Retina (tissue), 1 donor: ENCODE data around the gene UGT3A2.

ENCODE experiments used
- DNase-seq: peaks from one replicate; pipeline ENCODE4 v3.0.0-alpha.2; 2016

The UGT3A2 gene

GRCh38 chr5:36066540-36067210 is at the start of gene UGT3A2:
Gene UGT3A2 (minus strand): TSS chr5:36066882. CDS start chr5:36066789, 93 bp downstream.
- peak; percentile 71 for DNase-seq

- DNase-seq: no peak
These were observed 44.6 kb upstream of the UGT3A2 start for GRCh38 chr5:36111238-36111637.

GRCh38 chr5:36108758-36109460 is 42.2 kb upstream of the UGT3A2 start:
- no peak for DNase-seq

- DNase-seq: no peak
These were observed 39.1 kb upstream of the UGT3A2 start for GRCh38 chr5:36105819-36106218.

DNA sequence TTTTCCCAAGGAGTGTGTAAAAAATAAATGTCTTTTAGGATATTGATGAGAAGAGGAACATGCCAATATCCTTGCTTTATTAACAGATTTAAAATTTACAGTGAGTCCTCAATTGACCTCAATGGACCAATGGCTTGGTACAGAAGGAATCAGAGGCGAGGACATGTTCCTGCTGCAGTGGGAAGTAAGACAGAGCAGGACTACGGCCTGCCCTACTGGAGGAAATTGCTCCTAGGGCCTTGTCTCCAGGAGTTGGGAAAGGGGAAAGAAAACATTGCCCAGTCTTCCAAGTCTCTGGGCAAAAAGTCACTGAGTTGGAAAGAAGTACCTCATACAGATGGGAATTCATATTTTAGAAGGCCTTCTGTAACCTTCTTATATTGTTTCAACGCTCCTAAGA is 33.1 kb upstream of the UGT3A2 start:
- no peak for DNase-seq

DNA sequence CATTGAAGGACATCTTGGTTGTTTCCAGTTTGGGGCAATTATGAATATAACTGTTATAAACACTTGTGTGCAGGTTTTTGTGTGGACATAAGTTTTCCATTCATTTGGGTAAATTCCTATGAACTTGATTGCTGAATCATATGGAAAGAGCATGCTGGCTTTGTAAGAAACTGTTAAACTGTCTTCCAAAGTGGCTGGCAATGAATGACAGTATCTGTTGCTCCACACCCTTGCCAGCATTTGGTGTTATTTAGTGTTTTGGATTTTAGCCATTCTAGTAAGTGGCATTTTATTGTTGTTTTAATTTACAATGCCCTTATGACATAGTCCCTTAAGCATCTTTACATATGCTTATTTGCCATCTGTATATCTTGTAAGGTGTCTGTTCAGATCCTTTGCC is 29.8 kb upstream of the UGT3A2 start:
- DNase-seq: no peak

DNA sequence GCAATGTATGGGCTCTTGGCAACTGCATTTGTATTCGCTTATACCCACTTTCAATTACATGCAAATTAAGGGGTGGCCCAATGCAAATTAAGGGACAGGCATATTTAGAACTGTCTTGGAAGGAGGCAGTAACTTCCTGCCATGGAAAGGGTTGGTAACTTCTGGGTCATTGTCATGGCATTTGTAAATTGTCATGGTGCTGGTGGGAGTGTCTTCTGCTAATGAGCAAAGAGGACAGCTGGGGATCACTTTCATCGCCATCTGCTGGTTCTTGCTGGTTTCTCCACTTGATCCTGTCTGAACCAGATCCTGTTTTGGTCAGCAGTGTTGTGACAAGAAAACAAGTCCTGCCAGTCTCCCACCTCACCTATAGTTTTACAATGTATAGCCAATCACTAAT is 23.3 kb upstream of the UGT3A2 start:
- DNase-seq: peak; percentile 27

- DNase-seq: peak; percentile 61
These were observed 12.6 kb upstream of the UGT3A2 start for GRCh38 chr5:36079200-36079781.

- DNase-seq: no peak
These were observed 11.7 kb upstream of the UGT3A2 start for GRCh38 chr5:36078430-36078829.

DNA sequence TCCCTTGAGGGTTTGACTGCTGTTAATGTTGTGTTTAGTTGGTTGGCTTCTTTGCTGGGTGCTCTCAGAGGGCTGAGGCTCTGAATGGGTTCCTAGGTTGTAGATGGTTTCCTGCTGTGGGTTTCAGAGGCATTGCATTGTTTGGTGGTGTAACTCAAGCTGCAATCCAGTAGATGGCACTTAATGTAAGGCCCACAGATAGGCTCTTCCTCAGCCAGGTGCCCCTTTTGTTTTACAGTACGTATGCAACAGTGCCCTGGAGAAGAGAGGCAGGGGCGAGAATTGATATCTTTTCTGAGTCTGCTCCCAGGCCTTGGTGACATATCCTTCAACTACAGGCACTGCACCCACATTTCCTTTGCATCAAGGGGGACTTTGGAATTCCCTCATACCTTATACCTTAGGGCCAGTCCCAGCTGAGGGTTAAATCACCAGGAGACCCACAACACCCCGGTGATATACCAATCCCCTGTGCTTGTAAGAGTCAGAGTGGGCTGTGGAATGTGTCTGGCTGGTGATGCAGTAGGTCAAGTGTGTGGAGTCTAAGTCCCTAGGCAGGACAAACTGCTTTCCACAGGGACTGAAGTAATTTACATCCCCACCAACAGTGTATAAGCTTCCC is 7.0 kb upstream of the UGT3A2 start:
- no peak for DNase-seq

DNA sequence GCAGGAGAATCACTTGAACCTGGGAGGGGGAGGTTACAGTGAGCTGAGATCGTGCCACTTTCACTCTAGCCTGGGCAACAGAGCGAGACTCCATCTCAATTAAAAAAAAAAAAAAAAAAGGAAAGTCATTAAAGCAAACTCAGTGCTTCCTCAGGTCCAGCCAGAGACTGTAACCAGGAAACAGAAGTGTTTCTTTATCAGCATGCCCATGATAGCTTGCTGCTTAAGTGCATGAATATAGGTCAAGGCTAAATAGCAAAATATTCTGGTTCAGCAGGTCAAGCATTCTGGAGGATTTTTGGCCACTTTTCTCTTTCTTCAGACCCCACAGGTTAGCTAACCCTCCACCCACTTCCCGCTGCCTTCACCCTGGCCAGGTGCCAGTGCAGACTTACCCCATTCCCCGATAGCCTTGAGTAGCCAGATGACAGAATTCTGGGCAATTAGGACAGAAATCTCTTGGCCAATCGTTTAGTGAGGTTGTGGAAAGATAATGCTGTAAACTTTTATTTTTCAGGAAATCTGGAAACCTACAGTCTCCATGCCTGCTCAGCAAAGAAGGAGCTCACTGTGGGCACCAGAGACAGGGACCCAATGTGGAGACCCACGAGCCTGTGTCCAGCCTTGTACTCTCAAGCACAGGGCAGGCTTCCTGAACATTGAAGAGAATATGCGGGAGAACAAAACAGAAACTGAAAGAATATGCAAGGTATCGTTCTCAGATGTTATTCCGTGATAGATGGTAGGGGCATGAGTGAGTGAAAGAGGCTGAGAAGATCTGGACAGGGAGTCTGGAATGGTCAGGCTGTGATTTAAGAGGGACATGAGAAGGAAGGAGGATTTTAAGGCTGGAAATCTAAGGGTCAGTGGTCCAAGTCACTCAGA is 4.2 kb upstream of the UGT3A2 start:
- DNase-seq: no peak

- DNase-seq: no peak
These were observed 2.1 kb upstream of the UGT3A2 start for GRCh38 chr5:36068751-36069281.

- no peak for DNase-seq
These were observed 612 bp downstream of the UGT3A2 start for GRCh38 chr5:36066001-36066539.

DNA sequence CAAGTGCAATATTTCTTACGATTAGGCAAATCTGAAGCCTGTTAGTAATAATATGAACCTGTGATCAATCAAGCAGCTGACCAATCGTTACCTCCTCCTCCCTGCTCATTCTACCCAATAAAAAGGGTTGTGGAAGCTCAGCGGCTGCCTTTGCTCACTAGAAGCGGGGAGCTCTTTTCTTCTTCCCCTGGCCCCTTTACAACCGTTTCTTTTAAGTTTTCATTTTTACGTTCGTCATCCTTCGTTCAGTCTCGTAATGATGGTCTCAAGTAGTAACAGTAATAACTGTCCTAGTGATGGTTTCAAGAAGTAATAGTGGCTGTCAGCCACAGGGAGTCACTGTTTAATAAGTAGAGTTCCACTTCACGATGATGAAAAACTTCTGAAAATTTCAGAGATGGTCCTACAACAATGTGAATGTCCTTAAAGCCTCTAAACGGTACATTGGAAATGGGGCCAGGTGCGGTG is 6.2 kb downstream of the UGT3A2 start:
- DNase-seq: no peak

- DNase-seq: no peak
These were observed 6.9 kb downstream of the UGT3A2 start for GRCh38 chr5:36059571-36060419.

GRCh38 chr5:36058776-36059175 is 7.9 kb downstream of the UGT3A2 start:
- no peak for DNase-seq

GRCh38 chr5:36057386-36057785 is 9.3 kb downstream of the UGT3A2 start:
- DNase-seq: no peak

GRCh38 chr5:36056422-36056821 is 10.3 kb downstream of the UGT3A2 start:
- DNase-seq: peak; percentile 11

DNA sequence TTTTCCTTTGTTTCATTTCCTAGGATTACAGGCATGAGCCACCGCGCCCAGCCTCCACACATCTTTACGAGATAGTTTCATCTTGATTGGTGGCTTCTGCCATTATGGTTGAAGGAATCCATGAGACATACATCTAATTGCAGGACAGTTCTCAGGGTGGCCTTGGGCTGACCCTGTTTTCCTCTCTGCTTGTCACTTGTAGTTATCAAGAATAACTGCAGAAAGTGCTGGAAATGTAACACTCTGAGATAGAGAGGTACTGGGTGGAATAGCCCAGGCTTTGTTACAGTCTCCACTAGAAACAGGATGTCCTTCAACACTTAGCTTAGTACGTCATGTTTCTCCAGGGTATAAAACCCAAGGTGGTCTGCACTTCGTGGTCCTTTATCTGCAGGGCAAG is 10.7 kb downstream of the UGT3A2 start:
- DNase-seq: peak; percentile 25

DNA sequence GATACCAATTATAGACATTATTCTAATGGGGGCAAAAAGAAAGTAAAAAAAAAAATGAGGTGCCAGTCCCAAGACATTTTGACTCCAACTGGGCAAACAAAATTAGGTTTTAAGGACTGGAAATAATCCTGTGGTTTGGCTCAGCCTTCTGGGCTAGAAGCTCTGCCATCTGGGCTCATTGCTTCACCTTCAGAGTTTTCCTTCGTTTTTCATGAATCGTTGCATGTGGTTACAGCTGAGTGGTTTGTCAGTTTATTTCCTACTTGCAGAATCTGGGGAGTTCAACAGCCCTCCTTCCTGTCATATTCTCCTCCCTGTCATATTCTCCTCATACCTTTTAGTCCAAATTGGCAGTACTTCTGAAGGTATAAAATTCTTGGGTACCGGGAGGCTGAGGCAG is 12.0 kb downstream of the UGT3A2 start:
- DNase-seq: no peak

DNA sequence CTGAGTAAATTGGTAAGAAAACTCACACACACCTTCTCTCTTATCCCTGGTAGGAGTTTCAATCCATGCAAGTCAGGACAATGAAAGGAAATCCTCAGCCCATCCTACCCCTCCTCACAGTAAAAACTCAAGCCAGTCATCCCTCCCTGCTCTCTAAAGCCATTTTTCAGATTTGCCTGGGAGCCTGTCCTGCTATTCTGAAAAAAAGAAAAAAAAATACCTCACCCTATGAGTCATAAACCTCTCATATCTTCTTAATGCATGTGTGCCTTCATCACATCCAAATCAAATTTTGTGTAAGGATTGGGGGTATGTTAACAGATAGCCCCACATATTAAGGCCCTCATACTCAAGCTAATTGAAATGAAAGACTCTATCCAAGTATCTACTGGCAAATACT is 14.1 kb downstream of the UGT3A2 start:
- no peak for DNase-seq
